Neural crest cell (in vitro differentiated cells): ENCODE data around the gene CD99. TPM values are rescaled to one million over a fixed set of nuclear protein-coding genes. Genes with fewer than 3 reads are reported as not detected.
"Not testable (repeated sequence)": the region's sequence is repeated elsewhere in the genome, so short reads cannot be mapped to it uniquely, and the experiment has no call there.

Experiments used
- DNase-seq: peaks from one replicate; pipeline ENCODE4 v3.0.0; 2021; ENCODE audit warnings: low read depth, mixed read lengths, low spot score
- H3K27ac Mint-ChIP-seq: one replicate; pipeline ENCODE4 v1.8.0; 2021; ENCODE audit warnings: mild to moderate bottlenecking, mixed read lengths; ENCODE audit not compliant: unreplicated experiment
- H3K27me3 Mint-ChIP-seq: 2 replicates; pipeline ENCODE4 v1.8.0; 2021; ENCODE audit warnings: low read depth, mild to moderate bottlenecking, mixed read lengths
- H3K36me3 Mint-ChIP-seq: 2 replicates; pipeline ENCODE4 v1.8.0; 2021; ENCODE audit warnings: low read depth, mild to moderate bottlenecking, mixed read lengths
- H3K4me1 Mint-ChIP-seq: 2 replicates; pipeline ENCODE4 v1.8.0; 2021; ENCODE audit warnings: mixed read lengths
- H3K4me3 Mint-ChIP-seq: one replicate; pipeline ENCODE4 v1.8.0; 2021; ENCODE audit warnings: mild to moderate bottlenecking, mixed read lengths
- H3K9me3 Mint-ChIP-seq: 2 replicates; pipeline ENCODE4 v1.8.0; 2021; ENCODE audit warnings: mixed read lengths
- CTCF ChIP-seq: fragments of 200-600 bp; sonication (generic); conservative IDR thresholded peaks from 2 replicates; pipeline ENCODE4 v1.5.0; 2021; ENCODE audit warnings: antibody characterized with exemption, mild to moderate bottlenecking
- total RNA-seq: library from RNA; stranded (reverse); gene quantifications from 2 replicates; pipeline ENCODE4 v1.2.1, GENCODE V29; 2021

Gene CD99
- total RNA-seq, 1 donor from 2014 or later, result 165 TPM

DNA sequence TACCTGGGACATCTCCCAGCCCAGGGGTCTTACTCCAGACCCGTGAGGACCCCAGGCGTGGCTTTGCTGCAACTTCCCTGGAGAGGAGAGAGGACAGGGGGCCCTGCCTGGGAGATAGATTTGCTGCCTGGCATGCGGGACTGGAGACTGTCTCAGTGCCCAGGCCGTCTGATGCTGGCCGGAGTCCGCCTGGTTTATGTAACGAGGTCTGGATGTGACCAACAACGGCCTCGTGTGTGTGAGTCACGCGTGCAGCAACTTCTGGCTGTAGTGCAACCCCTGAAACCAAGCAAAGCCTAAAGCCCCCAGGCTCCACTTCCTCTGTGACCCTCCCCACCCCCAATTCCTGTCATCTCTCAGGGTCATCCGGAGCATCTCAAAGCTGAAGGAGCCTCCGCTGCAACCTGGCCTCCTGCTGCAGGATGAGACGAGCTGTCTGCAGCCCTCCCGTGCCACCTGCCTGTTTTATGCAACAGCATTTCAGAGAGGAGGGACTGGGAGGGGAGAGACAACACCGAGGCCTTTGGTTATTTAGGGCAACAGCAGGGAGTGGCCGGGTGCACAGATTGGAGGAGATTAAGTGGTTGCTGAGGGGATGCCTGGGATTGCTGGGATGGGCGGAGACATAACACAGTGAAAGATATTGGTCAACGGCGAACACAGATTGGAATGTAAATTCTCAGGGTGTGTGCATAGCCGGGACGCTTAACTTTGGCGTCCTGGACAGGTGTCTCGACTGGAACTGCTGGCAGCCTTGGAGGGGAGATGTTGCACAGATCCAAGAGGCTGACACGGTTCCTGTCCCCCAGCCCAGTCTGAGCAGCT, 76.7 kb downstream of the CD99 start:
- no peak overlapping the region for H3K27ac Mint-ChIP-seq
- H3K9me3 Mint-ChIP-seq, result no peaks in the 10 kb centered on the region
- H3K4me1 Mint-ChIP-seq, result peaks cover 7% of the 10 kb centered on the region
- H3K36me3 Mint-ChIP-seq, result no peaks in the 10 kb centered on the region
- TF ChIP-seq CTCF, result no peak
- DNase-seq, result no peak
- H3K27me3 Mint-ChIP-seq, result peaks cover 5% of the 10 kb centered on the region
- no peak overlapping the region for H3K4me3 Mint-ChIP-seq

DNA sequence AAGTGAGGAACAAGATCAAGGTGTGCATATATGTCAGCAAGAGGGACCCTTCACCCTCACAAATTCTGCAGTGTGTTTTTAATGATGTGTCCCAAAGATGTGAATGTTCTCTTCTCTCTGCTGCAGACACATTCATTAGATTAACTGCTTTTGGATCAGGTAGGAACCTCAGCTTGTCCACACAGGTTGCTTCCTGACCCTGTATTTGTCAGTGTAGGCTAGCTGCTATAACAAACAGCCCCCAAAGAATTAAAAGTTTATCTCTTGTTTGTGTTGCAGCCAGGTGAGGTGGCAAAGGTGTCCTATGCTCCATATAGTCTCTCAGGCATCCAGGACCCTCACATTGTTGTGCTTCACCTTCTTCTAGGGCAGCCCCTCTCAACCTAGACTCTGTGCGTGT, 78.5 kb downstream of the CD99 start:
- no peak for DNase-seq
- TF ChIP-seq CTCF, result no peak
- H3K27ac Mint-ChIP-seq, result no peak overlapping the region
- H3K36me3 Mint-ChIP-seq, result no peaks in the 10 kb centered on the region
- H3K9me3 Mint-ChIP-seq, result peaks cover 2% of the 10 kb centered on the region
- peaks cover 11% of the 10 kb centered on the region for H3K27me3 Mint-ChIP-seq
- peaks cover 7% of the 10 kb centered on the region for H3K4me1 Mint-ChIP-seq
- H3K4me3 Mint-ChIP-seq, result no peak overlapping the region

DNA sequence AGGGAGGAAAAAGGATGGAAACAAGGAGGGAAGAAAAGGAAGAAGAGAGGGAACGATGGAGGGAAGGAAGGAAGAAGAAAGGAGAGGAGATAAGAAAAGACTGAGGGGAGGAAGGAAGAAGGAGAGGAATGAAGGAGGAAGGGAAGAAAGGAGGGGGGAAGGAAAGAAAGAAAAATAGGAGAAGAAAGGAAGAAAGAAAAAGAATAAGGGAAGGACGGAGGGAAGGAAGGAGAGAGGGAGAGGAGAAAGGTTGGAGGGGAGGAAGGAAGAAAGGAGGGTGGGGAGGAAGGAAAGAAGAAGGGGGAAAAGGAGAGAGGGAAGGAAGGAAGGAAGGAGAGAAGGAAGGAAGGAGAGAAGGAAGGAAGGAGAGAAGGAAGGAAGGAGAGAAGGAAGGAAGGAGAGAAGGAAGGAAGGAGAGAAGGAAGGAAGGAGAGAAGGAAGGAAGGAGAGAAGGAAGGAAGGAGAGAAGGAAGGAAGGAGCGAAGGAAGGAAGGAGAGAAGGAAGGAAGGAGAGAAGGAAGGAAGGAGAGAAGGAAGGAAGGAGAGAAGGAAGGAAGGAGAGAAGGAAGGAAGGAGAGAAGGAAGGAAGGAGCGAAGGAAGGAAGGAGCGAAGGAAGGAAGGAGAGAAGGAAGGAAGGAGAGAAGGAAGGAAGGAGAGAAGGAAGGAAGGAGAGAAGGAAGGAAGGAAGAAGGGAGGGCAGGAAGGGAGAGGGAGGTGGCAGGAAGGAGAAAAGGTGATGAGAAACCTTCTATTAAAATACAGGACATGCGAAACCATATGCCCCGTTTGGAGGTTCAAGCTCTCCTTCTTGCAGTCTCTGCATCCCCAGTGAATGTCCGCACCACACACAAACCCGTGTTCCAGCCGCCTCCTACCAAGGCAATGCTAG, 82.3 kb downstream of the CD99 start:
- H3K27ac Mint-ChIP-seq, H3K4me1 Mint-ChIP-seq, H3K9me3 Mint-ChIP-seq: not testable (repeated sequence)

DNA sequence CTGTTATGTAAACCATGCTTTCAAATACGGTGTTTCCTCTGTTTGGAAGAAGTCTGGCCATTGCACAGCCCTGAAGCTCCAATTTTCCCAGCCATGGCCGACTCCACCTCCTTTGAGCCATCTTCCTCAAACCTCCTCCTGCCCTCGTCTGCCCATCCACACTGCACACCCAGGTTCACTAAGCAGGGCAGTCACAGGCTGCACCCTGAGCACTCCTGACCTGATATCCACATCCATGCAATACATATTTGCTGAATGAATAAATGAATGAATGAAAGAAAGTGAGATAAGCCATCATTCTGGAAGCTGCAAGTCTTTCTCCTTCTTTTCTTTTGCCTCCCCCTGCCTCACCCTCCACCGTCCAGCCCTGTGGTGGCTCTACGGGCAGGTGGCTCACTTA, 83.0 kb downstream of the CD99 start:
- no peak for TF ChIP-seq CTCF
- Mint-ChIP-seq H3K27me3 (peaks cover 9% of the 10 kb centered on the region), H3K4me1 (no peaks in the 10 kb centered on the region), H3K36me3 (no peaks in the 10 kb centered on the region), H3K27ac (no peak overlapping the region), H3K9me3 (peaks cover 4% of the 10 kb centered on the region), H3K4me3 (no peak overlapping the region)
- no peak for DNase-seq

More for the DNA sequence above, 82.3 kb downstream of the CD99 start:
- H3K4me3 Mint-ChIP-seq, DNase-seq, H3K36me3 Mint-ChIP-seq: not testable (repeated sequence)
- peaks cover 11% of the 10 kb centered on the region for H3K27me3 Mint-ChIP-seq

DNA sequence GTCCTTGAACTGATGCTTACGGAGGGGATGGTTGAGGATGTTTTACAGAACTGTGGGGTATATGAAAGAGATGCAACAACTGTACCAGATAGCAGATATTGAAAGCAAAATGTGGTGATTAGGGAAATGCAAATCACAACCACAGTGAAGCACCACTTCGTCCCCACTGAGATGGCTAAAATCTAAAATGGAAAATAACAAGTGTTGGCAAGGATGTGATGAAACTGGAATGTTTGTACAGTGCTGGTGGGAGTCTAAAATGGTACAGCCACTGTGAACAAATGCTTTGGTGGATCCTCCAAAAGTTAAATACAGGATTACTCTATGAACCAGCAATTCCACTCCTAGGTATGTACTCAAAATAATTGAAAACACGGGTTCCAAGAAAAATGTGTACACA, 83.7 kb downstream of the CD99 start:
- H3K36me3 Mint-ChIP-seq, result no peaks in the 10 kb centered on the region
- no peak overlapping the region for H3K27ac Mint-ChIP-seq

GRCh38 chrX:2780472-2781225, 89.6 kb downstream of the CD99 start:
- H3K27me3 Mint-ChIP-seq, H3K4me3 Mint-ChIP-seq, DNase-seq, H3K9me3 Mint-ChIP-seq, H3K27ac Mint-ChIP-seq, H3K36me3 Mint-ChIP-seq: not testable (repeated sequence)
- peaks cover 12% of the 10 kb centered on the region for H3K4me1 Mint-ChIP-seq

More for the DNA sequence above, 83.7 kb downstream of the CD99 start:
- H3K27me3 Mint-ChIP-seq, result peaks cover 9% of the 10 kb centered on the region
- H3K4me1 Mint-ChIP-seq, result no peaks in the 10 kb centered on the region
- peaks cover 4% of the 10 kb centered on the region for H3K9me3 Mint-ChIP-seq
- TF ChIP-seq CTCF, result no peak
- H3K4me3 Mint-ChIP-seq, result no peak overlapping the region
- no peak for DNase-seq
